ENCODE measurements around the gene C19orf81.

DNA sequence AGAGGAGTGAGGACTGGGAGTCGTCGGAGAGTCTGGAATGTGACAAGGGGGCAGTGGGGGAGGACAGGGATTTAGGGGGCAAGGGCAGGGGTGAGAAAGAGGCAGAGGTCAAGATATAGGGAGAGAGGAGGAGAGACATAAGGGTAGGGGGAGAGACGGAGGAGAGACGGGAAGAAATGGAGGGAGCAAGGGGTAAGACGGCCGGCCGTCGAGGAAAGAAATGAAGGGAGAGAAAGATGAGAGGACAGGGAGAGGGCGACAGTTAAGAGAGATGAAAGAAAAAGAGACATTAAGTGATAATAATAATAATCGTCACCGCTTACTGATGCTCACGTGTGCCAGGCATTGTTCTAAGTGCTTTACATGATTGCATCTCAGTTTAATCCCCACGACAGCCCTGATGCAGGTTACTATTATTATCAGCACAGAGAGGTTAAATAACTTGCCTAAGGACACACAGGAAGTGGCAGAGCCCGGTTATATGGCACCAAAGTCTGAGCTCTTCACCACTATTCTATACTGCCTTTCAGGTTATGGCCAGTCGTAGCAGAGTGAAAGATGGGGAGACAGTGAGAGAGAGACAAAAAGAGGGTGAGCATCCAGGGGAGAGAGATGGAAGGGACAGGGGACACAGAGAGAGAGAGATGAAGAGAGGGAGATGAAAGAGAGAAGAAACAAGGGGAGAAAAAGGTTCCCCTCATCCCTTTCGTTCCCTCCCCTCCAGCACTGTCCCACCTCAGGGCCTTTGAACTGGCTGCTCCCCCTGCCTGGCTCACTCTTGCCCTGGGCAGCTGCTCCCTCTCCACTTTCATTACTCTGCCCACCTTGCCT, 13.6 kb downstream of the C19orf81 start:
- TF ChIP-seq CTCF (IDR thresholded peaks at IDR 0.05) (no peak), POLR2A (IDR thresholded peaks at IDR 0.05) (no peak)

All from Peyer's patch (tissue), 4 donors.